Stimulated activated naive CD4-positive, alpha-beta T cell treated with Interleukin-2 at 50 U/mL for 16 hours (primary cell): ENCODE results near the gene ADGRF1.
"Not testable (repeated sequence)": the region's sequence is repeated elsewhere in the genome, so short reads cannot be mapped to it uniquely, and the experiment has no call there.

Source experiments
- DNase-seq: peaks from one replicate; lab custom pipeline; 2025; lab: John Stamatoyannopoulos, UW

ADGRF1 gene

DNA sequence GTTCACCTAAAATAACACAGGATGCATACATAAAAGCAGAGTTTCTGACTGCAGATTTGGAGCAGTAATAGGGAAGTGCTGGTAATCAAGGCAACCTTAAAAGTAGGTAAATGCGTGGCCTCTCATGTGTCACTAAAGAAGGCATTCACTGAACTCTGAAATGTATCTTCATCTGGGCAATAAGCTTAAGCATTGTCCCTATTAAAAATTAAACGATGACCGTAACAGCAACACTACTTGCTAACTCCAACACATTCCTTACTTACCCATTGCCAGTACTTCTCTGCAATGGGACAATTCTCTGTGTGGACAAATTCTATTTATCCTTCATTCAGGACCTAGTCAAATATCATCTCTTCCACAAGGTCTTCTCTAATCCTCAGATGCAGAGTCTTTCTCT lies 19.9 kb downstream of the ADGRF1 start:
- DNase-seq, result no peak

DNA sequence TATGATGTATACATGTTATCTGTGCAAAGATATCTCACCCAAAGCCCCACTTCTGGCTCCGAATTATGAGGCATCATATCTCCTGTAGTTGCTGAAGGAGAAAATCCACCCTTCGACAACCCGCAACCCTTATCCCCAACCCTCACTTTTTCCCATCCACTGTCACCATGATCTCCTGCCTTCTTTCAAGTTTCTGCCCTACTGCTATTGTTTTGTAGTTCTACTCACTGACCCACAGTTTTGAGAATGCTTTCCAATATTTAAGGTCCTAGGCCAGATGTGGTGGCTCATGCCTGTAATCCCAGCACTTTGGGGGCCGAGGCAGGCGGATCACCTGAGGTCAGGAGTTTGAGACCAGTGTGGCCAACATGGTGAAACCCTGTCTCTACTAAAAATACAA lies 22.2 kb downstream of the ADGRF1 start:
- DNase-seq, result no peak

DNA sequence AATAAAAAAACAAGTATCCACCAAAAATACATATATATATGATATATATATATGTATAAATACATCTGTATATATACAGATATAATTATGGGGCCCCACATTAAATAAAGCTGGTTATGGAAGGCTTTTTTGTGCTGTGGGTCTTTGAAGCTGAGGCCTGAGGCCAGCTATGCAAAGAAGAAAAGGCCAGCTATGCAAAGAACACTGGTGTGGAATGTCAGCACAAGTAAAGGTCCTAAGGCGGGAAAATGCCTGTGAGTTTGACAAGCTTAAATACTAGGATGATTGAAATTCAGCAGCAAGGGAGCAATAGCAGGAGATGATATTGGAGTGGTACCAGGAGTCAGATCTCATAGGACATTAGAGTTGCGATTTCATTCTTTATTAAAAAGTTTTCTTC lies 25.2 kb downstream of the ADGRF1 start:
- DNase-seq, result no peak

DNA sequence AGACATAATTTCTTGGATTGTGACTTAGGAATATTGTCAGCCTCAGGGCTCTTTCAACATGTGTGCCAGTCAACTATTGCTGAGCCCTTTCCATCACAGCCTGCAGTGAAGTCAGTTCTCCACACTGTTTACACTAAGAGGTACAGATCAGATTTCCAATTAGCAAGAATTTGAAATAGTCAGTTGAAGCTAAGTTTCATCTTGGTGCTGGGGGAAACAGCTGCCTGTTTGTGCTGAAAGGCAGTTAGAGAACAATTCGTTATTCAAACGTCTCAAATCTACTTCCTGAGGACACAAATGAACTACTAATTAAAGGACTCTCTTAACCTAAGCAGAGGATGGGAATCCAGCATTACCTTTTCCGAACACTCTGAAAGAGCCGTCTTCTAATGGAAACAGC lies 25.9 kb downstream of the ADGRF1 start:
- no peak for DNase-seq

DNA sequence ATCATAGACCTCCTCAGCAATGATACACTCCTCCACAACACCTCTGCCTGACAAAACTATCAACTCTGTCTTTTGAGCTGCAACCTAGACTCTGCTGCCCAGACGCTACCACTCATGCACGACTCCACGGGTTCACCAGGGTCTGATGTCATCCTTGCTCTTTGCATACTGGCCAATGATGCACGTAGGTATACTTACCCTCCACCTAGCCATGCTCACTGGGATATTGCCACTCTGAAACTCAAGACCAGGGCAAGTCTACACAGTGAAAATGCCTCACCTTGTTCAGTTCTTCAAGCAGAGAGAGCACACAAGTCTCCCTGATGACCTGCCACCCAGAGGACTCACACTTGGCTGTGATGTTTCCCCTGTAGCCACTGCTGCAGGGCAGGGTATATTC lies 27.7 kb downstream of the ADGRF1 start:
- DNase-seq, result no peak

DNA sequence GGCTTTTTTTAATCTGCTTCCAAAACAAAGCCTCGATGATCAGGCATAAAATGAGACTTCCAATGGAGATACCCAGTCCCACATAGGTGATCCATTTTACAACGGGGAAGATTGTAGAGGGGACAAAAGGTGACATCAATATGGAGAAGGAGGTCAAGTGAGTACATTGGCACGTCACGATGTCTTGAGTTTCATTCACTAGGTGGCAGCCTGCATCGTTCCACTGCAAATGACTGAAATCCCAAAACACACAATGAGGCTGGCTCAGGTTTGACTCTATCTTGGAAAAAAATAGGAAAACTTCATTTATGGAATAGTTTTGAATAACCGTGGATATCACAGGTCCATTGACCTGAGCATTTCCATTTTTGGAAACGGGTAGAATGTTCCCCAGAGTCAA lies 32.5 kb downstream of the ADGRF1 start:
- no peak for DNase-seq

DNA sequence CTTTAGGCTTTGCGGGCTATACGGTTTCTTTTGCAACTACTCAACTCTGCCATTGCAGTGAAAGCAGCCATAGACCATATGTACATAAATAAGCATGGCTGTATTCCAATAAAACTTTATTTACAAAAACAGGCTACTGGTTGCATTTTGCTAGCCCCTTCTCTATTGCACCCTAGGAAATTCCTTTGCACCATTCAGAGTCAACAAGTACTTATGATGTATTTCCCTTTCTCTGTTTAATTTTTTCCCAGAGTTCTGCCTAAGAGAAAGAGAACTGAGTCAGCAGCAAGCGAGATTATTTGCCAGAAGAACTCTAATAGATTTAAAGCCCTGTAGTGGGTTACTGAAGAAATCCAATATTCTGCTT lies 33.8 kb downstream of the ADGRF1 start:
- no peak for DNase-seq

DNA sequence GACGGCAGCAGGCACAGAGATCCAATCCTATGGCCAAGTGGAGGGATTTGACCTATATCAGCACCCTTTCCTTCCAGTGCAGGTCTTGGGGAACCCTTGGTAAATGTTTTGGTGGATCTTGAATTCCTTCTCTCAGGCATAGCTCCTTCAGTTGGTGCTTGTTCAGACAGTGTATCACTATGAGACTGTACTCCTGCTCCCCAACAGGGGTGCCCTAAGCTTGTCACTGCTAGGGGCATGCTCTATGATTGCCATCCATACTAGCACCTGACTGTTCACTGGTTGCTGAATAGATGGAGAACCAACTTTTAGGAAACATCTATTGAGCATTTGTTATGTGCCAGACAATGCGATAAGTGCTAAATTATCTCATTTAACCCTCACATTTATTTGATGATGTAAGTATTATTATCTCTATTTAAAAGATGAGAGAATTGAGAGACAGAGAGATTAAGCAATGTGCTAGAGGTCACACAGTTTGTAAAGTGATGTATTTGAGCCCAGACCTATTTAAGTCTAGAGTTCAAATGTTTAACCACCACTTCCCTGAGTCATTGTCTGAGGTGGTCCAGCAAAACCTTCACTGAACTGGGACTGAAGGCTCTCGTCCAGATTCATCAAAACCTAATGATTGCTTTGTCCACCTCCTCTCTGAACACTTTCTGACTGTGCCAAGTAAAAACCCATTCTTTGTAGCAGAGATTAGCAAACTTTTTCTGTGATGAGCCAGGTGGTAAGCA lies 34.3 kb downstream of the ADGRF1 start:
- DNase-seq, result no peak

DNA sequence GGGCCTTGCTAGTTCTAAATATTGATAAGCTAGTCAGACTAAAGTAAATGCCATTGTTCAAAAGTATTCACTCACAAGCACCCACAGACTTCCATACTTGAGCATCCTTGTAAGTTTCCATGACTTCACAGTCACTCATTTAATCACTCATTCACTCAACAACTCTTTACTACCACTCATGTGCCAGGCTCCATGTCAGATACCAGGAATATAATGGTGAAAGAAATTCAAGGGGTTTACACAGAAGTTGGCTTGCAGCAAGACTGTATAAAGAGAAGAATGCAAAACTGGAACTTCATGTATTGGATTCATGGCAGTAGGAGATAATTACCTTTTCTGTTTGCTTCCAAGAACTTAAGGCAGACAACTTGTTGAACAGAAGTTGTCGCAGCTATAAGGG lies 36.6 kb downstream of the ADGRF1 start:
- DNase-seq, result no peak

DNA sequence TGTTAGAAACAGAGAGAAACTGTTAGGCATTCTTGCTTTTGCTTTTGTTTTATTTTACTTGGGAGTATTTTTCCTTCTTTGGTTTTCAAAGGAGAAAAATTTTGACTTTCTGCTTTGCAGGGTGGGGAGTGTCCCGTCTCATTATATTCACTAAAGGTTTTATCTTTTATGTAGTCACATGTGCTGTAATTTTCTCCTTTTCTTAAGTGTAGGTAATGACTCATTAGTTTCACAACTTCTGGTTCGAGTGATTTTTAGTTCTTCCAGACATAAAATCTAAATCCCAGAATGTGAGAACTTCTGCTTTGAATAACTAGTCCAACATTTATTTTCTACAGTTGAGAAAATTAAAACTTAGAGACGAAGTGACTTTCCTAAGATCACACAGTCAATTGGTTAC lies 37.7 kb downstream of the ADGRF1 start:
- DNase-seq, result no peak

DNA sequence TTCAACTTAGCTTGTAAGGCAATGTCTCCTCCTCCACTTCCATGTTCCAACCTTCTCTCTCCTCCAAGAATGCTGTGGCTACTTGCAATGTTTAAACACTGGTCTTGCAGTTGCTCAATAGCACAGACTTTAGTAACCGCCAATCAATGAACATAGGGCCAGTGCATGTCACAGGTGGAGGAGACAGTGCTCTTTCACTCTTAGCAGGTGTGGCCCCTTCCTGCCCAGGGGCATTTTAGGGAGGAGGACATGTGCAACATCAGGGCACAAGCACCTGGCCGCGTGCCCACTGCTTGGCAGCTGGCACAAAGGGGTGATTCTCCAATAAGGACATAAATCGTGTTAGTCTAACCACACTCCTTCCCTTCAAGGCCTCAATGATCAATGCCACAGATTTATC lies 41.3 kb downstream of the ADGRF1 start:
- DNase-seq, result no peak

DNA sequence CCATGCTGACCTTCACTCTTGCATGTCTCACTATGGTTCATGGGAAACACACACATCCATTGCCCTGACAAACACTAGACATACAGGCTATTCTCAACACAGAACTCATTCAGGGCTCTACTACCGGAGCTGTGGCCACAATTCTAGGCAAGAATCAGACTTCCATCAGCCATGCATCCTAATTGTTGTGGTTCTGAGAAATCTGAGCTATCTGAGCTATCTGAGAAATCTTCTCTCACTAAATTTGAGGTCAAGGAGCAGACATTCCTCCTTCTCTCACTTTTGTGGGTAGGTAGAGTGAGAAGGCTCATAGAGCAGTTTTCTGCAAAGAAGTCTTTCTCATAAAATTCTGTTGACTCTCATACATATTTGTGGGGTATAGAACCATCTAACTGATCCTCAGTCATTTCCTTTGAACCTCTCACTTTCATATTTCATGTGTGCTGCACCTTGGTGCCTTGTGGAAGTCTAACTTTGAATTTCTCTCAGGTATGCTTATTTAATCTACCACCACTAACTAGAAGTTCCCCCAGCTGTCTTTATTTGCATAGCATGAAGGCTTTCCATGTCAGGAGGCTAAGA lies 43.6 kb downstream of the ADGRF1 start:
- DNase-seq, result no peak

DNA sequence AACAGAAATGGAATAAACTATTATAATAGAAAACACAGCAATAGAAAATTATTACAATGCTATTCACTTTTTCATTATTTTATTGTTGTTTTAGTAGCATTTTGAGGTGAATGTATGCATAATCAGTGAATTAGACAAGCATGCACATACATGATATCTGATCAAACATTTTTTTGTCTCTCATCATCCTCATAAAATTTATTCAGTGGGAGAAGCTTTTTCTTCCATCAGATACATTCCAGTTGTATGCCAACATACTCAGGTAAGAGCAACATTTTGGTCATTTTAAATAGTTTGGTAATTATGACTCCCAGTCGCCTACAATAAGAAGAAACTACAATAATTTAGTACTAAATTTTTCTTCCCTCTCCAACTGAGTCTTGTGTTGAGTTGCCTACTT lies 44.5 kb downstream of the ADGRF1 start:
- no peak for DNase-seq

DNA sequence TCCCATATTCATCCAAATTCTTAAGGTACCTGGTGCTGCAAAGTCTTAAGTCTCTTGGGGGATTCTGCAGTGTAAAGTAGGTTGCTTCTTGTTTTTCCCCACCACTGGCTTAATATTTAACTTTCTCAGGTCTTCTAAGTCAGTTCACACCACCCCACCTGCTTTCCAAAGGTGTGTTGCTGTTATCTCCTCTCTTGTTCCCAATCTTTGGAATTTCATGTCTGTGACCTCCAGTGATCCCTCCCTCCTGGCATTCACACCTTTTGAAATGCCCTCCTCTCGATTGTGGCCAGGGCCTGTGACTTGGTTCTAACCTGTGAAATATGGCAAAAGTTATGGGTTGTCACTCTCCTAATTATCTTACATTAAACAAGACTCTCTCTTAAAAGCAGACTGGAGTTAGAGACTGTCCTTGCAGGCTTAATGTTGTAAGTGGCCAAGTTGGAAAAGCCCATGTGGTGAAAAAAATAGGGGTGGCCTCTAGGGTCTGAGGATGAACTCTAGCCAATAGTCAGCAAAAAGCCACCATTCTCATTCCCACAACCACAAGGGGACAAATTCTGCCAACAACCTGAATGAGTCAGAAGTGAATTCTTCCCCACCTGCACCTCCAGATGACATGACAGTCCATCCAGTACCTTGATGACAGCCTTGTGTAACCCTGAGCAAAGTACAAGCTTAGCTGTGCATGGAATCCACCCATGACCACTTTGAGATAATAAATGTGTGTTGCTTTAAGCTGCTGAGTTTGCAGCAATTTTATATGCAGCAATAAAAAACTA lies 45.1 kb downstream of the ADGRF1 start:
- DNase-seq, result no peak

DNA sequence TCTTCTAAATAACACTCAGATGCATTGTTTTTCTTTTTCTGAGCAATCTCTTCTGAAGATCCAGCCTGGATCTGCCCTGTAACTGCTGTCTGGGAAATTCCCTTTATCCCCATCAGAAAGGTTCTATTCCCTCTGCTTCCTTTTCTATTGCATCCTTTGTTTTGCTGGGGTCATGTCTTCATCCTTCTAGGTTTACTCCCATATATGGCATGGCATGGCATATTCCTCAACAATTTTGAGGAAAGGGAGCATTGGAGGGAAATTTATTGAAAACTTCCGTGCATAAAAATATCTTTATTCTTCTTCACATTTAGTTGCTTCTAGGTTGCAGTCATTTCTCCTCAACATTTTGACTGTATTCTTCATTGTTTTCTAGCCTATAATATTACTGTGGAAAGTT lies 47.2 kb downstream of the ADGRF1 start:
- no peak for DNase-seq

DNA sequence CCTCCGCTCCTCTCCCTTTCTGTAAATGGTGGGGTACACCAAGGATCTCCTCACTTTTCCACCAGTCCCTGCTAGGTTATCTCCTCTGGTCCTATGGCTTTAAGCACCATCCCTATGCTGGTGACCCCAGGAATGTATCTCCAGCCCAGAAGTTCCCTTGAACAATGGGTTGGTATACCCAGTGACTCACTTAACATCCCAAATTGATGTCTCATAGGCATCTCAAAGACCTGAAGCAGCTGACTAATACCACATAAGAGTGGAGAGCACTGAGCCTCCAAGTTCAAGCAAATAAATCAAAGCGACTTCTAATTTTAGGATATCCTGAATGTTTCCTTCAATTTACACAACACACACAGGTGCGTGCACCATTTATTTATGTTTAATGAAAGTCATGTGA lies 48.3 kb downstream of the ADGRF1 start:
- DNase-seq, result no peak

DNA sequence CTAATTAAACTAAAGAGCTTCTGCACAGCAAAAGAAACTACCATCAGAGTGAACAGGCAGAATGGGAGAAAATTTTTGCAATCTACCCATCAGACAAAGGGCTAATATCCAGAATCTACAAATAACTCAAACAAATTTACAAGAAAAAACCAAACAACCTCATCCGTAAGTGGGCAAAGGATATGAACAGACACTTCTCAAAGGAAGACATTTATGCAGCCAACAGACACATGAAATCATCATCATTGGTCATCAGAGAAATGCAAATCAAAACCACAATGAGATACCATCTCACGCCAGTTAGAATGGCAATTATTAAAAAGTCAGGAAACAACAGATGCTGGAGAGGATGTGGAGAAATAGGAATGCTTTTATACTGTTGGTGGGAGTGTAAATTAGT lies 49.7 kb downstream of the ADGRF1 start:
- not testable (repeated sequence) for DNase-seq

DNA sequence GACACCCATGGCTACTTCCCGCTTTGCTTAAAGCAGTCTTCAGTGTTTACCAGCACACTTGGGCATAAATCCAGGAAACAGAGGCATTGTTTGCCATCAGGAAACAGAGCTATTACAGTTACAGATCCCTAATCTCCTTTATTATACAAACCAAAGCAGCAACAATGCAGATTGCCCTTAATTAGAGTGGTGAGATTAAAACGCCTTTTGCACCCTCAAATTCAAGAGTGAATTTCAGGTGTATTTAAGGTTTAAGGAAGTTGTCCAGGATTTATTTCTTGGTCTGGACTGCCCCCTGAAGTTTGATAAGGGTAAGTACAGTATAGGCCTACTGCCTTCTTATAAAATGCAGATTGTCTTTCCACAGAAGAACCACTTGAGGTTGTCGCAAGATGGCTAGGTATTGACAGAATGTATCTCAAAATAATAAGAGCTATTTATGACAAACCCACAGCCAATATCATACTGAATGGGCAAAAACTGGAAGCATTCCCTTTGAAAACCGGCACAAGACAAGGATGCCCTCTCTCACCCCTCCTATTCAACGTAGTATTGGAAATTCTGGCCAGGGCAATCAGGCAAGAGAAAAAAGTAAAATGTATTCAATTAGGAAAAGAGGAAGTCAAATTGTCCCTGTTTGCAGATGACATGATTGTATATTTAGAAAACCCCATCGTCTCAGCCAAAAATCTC lies 51.2 kb downstream of the ADGRF1 start:
- not testable (repeated sequence) for DNase-seq

DNA sequence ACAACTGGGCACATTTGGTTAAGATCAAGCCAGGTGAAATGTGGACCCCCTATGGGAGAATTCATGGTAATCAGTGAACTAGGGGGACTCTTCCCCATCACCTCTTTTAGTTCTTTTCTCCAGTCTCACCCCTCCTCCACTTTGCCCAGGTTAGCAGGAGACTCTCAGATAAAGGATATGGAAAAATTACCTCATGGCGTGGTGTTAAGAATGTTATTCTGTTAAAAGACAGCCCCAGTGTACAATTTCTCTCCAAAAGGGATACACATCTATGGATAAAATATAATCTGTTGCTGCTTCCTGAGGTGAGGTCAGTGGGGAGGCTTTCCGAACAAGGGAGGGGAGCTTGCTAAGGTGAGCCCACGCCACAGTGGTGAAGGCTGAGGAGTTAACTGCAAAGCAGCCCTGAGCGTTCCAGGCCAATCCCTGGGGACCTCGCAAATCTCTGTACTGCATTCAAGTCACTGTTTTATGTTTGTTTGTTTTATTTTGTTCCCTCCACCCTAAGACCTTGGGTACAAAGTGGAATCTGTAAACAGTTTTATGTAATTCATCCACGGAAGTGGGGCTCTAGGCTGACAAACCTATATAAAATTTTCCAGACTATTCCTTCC lies 52.0 kb downstream of the ADGRF1 start:
- DNase-seq, result no peak

DNA sequence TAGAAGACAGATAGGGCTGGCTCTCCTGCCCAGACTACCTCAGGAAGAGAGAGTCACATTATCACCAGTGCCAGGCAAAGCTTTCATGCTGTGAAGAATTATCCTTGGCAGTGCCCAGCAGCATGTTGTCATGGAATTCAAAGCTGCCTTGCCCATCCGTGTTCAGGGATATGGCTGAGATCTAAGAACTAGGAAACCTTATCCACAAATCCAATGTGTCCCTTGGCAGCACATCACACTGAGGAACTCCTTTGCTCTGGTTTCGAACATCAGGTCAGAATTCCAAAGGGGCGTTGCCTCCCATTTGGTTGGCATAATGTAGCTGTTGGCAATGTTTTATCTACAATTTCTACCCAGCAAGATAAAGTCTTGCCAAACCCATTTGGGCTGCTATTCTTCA lies 52.7 kb downstream of the ADGRF1 start:
- no peak for DNase-seq

DNA sequence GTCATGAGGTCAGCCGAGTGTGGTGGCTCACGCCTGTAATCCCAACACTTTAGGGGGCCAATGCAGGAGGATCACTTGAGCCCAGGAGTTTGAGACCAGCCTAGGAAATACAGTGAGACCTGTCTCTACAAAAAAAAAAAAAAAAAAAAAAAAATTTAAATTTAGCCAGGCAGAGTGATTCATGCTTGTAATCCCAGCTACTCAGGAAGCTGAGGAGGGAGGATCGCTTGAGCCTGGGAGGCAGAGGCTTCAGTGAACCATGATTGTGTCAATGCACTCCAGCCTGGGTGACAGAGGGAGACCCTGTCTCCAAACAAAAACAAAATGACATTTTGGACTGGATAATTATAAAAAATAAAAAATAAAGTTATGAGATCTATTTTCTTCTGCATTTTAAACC lies 56.2 kb downstream of the ADGRF1 start:
- no peak for DNase-seq

DNA sequence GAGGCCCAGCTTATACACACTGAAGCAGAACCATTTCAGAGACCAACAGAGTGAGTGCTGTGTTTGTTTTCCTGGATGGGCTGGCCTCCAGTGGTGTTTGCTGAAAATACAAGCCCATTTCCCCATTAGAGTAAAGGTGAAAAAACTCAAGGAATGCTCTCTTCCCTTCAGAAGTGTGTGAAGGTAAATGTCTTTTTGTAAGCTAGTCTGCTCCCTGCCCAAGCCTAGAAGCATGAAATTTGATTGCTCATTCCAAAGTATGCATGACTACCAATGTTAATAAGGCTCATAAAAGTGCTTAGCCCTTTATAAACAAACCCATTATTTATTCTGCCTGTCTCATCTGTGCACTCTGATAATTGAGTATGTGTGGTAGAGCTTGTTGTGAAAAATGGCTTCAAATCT lies 59.1 kb downstream of the ADGRF1 start:
- DNase-seq, result no peak
